HG03432 (cell line): ENCODE data around the gene TFF1.
"Not testable (repeated sequence)": the region's sequence is repeated elsewhere in the genome, so short reads cannot be mapped to it uniquely, and the experiment has no call there.

Source experiments
- ATAC-seq: cut with Tn5 transposase; IDR thresholded peaks from one replicate; pipeline ENCODE4 v1.9.1; 2021; ENCODE audit warnings: mild to moderate bottlenecking, moderate library complexity; ENCODE audit not compliant: unreplicated experiment

TFF1 gene

GRCh38 chr21:42366292-42367010, at the start of gene TFF1:
TSS of gene TFF1 (minus strand) at chr21:42366535. CDS start at chr21:42366495, 40 bp downstream.
- no peak for ATAC-seq

GRCh38 chr21:42414928-42415769, 48.8 kb upstream of the TFF1 start:
- ATAC-seq, result peak; percentile 79

- ATAC-seq, result no peak
Measured at GRCh38 chr21:42414553-42414927, 48.2 kb upstream of the TFF1 start.

- no peak for ATAC-seq
Measured at GRCh38 chr21:42414066-42414465, 47.7 kb upstream of the TFF1 start.

- ATAC-seq, result no peak
Measured at GRCh38 chr21:42413500-42413899, 47.2 kb upstream of the TFF1 start.

GRCh38 chr21:42413093-42413492, 46.8 kb upstream of the TFF1 start:
- ATAC-seq, result no peak

- ATAC-seq, result no peak
Measured at GRCh38 chr21:42412636-42412933, 46.2 kb upstream of the TFF1 start.

GRCh38 chr21:42411891-42412635, 45.7 kb upstream of the TFF1 start:
- ATAC-seq, result no peak

- no peak for ATAC-seq
Measured at GRCh38 chr21:42411197-42411869, 45.0 kb upstream of the TFF1 start.

- no peak for ATAC-seq
Measured at GRCh38 chr21:42409366-42409765, 43.0 kb upstream of the TFF1 start.

GRCh38 chr21:42408718-42409117, 42.4 kb upstream of the TFF1 start:
- ATAC-seq, result not testable (repeated sequence)

- ATAC-seq, result no peak
Measured at GRCh38 chr21:42407476-42407875, 41.1 kb upstream of the TFF1 start.

- no peak for ATAC-seq
Measured at GRCh38 chr21:42406866-42407265, 40.5 kb upstream of the TFF1 start.

GRCh38 chr21:42406201-42406621, 39.9 kb upstream of the TFF1 start:
- no peak for ATAC-seq

GRCh38 chr21:42405064-42406013, 39.0 kb upstream of the TFF1 start:
- ATAC-seq, result no peak

GRCh38 chr21:42404539-42404938, 38.2 kb upstream of the TFF1 start:
- ATAC-seq, result no peak

- ATAC-seq, result no peak
Measured at GRCh38 chr21:42403611-42404231, 37.4 kb upstream of the TFF1 start, which contains the start of gene UBASH3A. TSS of gene UBASH3A (plus strand) at chr21:42403902. CDS start at chr21:42403946, 44 bp downstream.

GRCh38 chr21:42401820-42402251, 35.5 kb upstream of the TFF1 start:
- no peak for ATAC-seq

GRCh38 chr21:42401154-42401553, 34.8 kb upstream of the TFF1 start:
- no peak for ATAC-seq
